ENCODE measurements around the gene THG1L. TPM values are rescaled to one million over a fixed set of nuclear protein-coding genes. Genes with fewer than 3 reads are reported as not detected.

Gene THG1L
- total and polyA plus RNA-seq, 11 donors = 3.7 to 8.5 (median 5.4) TPM

DNA sequence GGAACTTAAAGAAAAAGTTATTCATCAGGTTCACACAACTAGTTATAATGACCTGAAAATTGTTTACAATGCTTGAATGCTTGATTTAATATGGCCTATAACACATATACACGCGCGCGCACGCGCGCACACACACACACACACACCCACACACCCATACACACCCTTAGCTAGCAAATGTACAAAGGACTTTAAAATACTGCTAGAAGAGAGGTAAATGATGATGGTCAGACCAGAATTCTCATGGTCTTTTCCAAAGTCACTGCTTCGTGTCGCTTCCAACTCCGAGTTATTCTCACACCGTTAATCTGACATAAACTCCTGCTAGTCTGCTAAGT is 18.2 kb downstream of the THG1L start:
- H3K4me3 ChIP-seq = no peak overlapping the region
- TF ChIP-seq, protein P1, sequence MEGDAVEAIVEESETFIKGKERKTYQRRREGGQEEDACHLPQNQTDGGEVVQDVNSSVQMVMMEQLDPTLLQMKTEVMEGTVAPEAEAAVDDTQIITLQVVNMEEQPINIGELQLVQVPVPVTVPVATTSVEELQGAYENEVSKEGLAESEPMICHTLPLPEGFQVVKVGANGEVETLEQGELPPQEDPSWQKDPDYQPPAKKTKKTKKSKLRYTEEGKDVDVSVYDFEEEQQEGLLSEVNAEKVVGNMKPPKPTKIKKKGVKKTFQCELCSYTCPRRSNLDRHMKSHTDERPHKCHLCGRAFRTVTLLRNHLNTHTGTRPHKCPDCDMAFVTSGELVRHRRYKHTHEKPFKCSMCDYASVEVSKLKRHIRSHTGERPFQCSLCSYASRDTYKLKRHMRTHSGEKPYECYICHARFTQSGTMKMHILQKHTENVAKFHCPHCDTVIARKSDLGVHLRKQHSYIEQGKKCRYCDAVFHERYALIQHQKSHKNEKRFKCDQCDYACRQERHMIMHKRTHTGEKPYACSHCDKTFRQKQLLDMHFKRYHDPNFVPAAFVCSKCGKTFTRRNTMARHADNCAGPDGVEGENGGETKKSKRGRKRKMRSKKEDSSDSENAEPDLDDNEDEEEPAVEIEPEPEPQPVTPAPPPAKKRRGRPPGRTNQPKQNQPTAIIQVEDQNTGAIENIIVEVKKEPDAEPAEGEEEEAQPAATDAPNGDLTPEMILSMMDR (IDR thresholded peaks at IDR 0.05) = no peak
- TF ChIP-seq POLR2A (IDR thresholded peaks at IDR 0.05) = no peak
- H3K9me3 ChIP-seq = no peaks in the 10 kb centered on the region
- 83 to 91% (median 88%) methylated on average over 11 of the region's 11 CpGs for WGBS, 4 donors
- H3K27ac ChIP-seq = no peak overlapping the region
- ATAC-seq = no peak
- peaks cover 0 to 11% (median 7%) of the 10 kb centered on the region in 12 donors for H3K4me1 ChIP-seq
- H3K36me3 ChIP-seq = peaks cover 0 to 32% (median 27%) of the 10 kb centered on the region in 9 donors
- intact Hi-C loops (cut with DNase I) = loop anchor here in 3 of 10 donors (10.0 kb wide), 3 partner anchors 315 to 605 kb away; partner anchors contain the start of gene MED7 (in 1 of the 3)
- H3K27me3 ChIP-seq = no peaks in the 10 kb centered on the region
- DNase-seq = no peak

DNA sequence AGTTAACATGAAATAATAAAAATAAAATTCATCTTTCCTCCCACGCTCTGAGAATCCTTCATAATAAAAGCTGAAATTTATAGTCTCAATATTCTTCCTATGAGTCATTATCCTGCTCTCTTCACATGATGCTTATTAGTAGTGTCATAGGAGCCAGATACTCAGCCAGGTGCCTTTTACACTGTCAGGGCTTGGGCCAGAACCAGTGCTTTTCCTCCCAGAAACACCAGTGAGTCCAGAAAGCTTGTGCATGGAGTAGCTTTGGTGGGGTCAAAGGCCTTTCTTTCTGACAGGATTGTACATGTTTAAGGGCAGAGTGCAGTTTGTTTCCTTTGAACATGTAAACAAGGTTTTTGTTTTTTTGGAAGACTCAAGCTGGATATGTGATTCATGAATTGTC is 19.1 kb downstream of the THG1L start:
- Histone ChIP-seq H3K27ac (no peak overlapping the region), H3K4me1 (peaks cover 0 to 2% (median 0%) of the 10 kb centered on the region in 12 donors), H3K9me3 (no peaks in the 10 kb centered on the region), H3K36me3 (peaks cover 0 to 41% (median 36%) of the 10 kb centered on the region in 9 donors), H3K27me3 (no peaks in the 10 kb centered on the region), H3K4me3 (no peak overlapping the region)
- intact Hi-C loops (cut with DNase I) = no loop called here
- ATAC-seq (no peak), DNase-seq (no peak)
- TF ChIP-seq POLR2A (IDR thresholded peaks at IDR 0.05) = no peak
- TF ChIP-seq, protein P1 (IDR thresholded peaks at IDR 0.05) = no peak
- 94 to 98% (median 95%) methylated on average over 1 of the region's 1 CpG for WGBS, 4 donors

DNA sequence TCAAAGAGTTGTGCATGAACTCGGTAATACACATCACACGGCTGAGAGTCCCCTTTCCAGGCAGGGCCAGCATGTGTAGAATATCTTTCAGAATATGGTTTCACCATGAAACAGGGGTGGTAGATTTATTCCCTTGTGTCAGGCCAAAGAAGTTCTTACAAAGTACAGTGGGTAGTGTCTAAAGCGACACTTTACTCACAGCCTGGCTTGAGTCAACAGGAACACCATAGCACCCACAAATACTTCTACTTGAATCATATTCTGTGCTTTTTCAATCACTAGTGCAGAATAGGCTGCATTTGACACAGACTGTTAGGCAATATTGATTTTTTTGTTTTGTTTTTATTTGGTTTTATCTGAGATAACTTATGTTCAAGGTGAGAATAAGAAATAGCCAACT is 24.9 kb downstream of the THG1L start:
- no peak for TF ChIP-seq POLR2A (IDR thresholded peaks at IDR 0.05)
- TF ChIP-seq, protein P1 (IDR thresholded peaks at IDR 0.05) = no peak
- no peaks in the 10 kb centered on the region for H3K9me3 ChIP-seq
- H3K27ac ChIP-seq = no peak overlapping the region
- no peaks in the 10 kb centered on the region for H3K4me1 ChIP-seq
- WGBS, 4 donors = 80 to 100% (median 95%) methylated on average over 3 of the region's 3 CpGs
- DNase-seq = no peak
- intact Hi-C loops (cut with DNase I) = no loop called here
- no peaks in the 10 kb centered on the region for H3K27me3 ChIP-seq
- no peak for ATAC-seq
- H3K36me3 ChIP-seq = peaks cover 0 to 82% (median 46%) of the 10 kb centered on the region in 9 donors
- H3K4me3 ChIP-seq = no peak overlapping the region

DNA sequence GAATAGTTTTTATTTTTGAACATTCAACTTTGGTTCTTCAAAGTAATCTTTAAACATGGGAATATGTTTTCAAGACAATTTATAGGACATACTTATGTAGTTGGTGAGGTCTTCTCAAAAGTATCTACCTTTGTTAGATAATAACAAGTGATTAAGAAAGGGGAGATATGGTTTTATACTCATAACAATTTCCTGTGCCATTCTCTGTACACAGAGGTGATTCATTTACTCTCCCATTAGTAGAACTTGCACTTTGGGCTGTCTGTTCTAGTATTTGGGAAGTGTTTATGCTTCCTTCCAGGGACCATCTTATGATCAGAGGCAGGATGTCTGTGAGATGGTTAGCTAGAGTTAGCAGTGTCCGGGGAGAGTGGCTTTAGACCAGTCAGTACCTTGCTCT is 27.5 kb downstream of the THG1L start:
- H3K4me1 ChIP-seq = peaks cover 0 to 6% (median 0%) of the 10 kb centered on the region in 12 donors
- intact Hi-C loops (cut with DNase I) = no loop called here
- H3K4me3 ChIP-seq = no peak overlapping the region
- no peak overlapping the region for H3K27ac ChIP-seq
- ATAC-seq = no peak
- no peaks in the 10 kb centered on the region for H3K27me3 ChIP-seq
- no peak for DNase-seq
- no peak for TF ChIP-seq POLR2A (IDR thresholded peaks at IDR 0.05)
- TF ChIP-seq, protein P1 (IDR thresholded peaks at IDR 0.05) = no peak
- H3K9me3 ChIP-seq = no peaks in the 10 kb centered on the region
- 81 to 100% (median 84%) methylated on average over 1 of the region's 1 CpG for WGBS, 4 donors
- peaks cover 0 to 57% (median 26%) of the 10 kb centered on the region in 9 donors for H3K36me3 ChIP-seq

All from heart left ventricle (tissue), 16 donors.